ENCODE data around the gene ABHD17C.

ABHD17C gene

DNA sequence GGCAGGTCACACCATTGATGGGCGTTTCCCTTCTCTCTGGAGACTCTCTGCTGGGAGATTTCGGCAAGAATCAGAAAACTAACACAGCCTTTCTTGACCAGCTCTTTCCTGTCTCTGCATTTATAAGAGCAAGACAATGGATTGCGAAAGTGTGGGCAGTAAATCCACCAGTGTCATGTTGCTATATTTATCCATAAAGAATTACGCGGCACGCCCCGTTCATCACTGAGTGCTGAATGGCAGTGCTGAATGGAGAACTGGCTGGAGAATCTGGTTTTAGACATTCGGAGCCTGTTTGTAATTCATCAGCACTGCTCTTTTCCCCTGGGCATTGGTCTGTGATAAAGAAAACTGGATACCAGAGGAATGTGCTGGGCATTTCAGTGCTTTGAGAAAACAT, 82.0 kb downstream of the ABHD17C start:
- H3K9me3 Mint-ChIP-seq: no peaks in the 10 kb centered on the region
- H3K27ac Mint-ChIP-seq (ENCODE audit: low read depth): no peak overlapping the region
- peaks cover 2% of the 10 kb centered on the region for H3K36me3 Mint-ChIP-seq (ENCODE audit: insufficient read depth)
- no peak overlapping the region for H3K4me3 Mint-ChIP-seq
- DNase-seq (ENCODE audit: low spot score in 2 of 2): no peak
- ATAC-seq (replicated peaks; ENCODE audit: extremely low read depth, poor library complexity, severe bottlenecking): no peak
- H3K4me1 Mint-ChIP-seq: peaks cover 9% of the 10 kb centered on the region
- peaks cover 44% of the 10 kb centered on the region for H3K27me3 Mint-ChIP-seq

- no peak overlapping the region for H3K27ac Mint-ChIP-seq (ENCODE audit: low read depth)
- H3K4me3 Mint-ChIP-seq: no peak overlapping the region
- no peaks in the 10 kb centered on the region for H3K9me3 Mint-ChIP-seq
- no peak for ATAC-seq (replicated peaks; ENCODE audit: extremely low read depth, poor library complexity, severe bottlenecking)
- H3K4me1 Mint-ChIP-seq: peaks cover 9% of the 10 kb centered on the region
- peaks cover 52% of the 10 kb centered on the region for H3K27me3 Mint-ChIP-seq
- H3K36me3 Mint-ChIP-seq (ENCODE audit: insufficient read depth): peaks cover 2% of the 10 kb centered on the region
- no peak for DNase-seq (ENCODE audit: low spot score in 2 of 2)
Observed at GRCh38 chr15:80777826-80778620, 82.9 kb downstream of the ABHD17C start.

DNA sequence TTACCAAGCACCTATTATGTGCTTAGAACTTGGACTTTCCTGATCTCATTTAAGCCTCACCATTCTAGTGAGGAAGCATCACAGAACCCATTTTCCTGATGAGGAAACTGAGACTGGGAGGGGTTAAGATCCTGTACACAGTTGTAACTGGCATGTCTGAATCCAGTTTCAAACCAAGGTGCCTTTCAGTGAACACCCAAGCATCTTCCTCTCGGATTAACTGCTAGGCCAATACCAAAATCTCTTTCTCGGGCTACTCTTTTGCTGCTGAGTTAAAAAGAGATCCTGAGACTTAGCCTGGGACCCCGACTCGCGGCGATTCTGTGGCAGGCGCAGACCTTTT, 83.5 kb downstream of the ABHD17C start:
- Mint-ChIP-seq H3K4me1 (peaks cover 9% of the 10 kb centered on the region), H3K9me3 (no peaks in the 10 kb centered on the region)

DNA sequence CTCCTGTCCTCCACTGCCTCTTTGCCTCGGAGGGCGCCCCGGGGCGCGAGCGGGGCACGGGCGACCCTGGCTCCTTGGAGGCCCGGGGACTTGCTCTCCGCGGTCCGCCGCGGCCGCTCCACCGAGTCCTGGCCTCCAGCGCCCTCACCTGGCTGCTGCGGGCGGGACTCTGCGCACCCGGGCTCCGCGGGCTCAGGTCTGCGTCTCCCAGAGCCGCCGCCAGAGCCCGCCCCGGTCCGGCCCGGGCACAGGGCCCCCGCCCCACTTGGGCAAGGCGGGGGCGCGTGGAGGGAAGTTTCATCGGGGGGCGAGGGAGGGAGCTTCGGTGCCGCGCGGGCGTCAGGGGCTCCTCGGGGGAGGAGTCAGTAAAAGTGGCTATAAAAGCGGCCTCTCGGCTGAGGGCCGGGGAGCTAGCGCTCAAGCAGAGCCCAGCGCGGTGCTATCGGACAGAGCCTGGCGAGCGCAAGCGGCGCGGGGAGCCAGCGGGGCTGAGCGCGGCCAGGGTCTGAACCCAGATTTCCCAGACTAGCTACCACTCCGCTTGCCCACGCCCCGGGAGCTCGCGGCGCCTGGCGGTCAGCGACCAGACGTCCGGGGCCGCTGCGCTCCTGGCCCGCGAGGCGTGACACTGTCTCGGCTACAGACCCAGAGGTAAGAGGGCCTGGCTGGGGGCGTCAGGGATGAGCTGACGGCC, 84.0 kb downstream of the ABHD17C start, which contains the start of gene CEMIP:
CEMIP (plus strand) TSS at position 407 of the 694 bp plus-strand sequence. CDS start 94,510 bp downstream, outside the sequence.
- DNase-seq (ENCODE audit: low spot score in 2 of 2) (no peak), ATAC-seq (replicated peaks; ENCODE audit: extremely low read depth, poor library complexity, severe bottlenecking) (no peak)
- Mint-ChIP-seq H3K4me1 (peaks cover 9% of the 10 kb centered on the region), H3K36me3 (ENCODE audit: insufficient read depth) (peaks cover 2% of the 10 kb centered on the region), H3K27me3 (peaks cover 63% of the 10 kb centered on the region), H3K27ac (ENCODE audit: low read depth) (no peak within 1 kb of the TSS), H3K9me3 (no peaks in the 10 kb centered on the region), H3K4me3 (peak within 1 kb of the TSS; percentile 46)

More for the DNA sequence above, 83.5 kb downstream of the ABHD17C start:
- ATAC-seq (replicated peaks; ENCODE audit: extremely low read depth, poor library complexity, severe bottlenecking) (no peak), DNase-seq (ENCODE audit: low spot score in 2 of 2) (no peak)
- Mint-ChIP-seq H3K4me3 (no peak overlapping the region), H3K27ac (ENCODE audit: low read depth) (no peak overlapping the region), H3K36me3 (ENCODE audit: insufficient read depth) (peaks cover 2% of the 10 kb centered on the region), H3K27me3 (peaks cover 58% of the 10 kb centered on the region)

DNA sequence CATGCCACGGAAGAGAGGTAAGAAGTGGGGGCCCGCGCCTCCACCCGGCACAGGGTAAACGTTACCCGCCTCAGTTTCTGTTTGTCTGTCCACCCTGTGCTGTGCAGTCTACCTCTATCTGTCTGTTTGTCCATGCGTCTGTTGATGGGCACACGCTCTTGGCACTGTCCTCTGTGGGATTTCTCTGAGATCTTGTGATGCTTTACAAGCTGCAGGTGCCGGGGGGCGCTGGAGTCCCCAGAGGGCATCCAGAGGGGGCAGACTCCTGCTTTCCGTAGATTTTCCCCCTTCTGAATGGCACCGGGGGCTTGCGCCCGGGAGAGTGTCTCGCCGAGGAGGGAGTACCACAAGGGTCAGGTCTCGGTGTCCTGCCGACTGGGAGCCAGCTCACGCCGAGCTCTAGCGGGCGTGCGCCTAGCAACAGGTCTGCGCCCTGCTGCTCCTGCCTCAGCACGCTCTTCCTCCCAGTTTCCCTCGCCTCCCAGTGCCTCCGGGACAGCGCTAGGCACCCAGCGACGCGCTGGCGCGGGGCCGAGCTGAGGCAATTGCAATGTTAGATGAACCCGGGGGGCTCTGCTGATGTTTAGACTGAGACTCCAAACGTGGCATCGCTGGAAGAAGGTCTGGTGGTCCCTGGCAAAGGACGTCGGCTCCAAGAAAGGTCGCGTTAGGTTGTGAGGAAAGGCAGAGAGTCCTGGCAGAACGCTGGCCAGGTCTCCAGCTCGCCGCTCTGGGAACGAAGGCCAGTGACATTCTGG, 84.7 kb downstream of the ABHD17C start:
- Mint-ChIP-seq H3K27ac (ENCODE audit: low read depth) (no peak overlapping the region), H3K9me3 (no peaks in the 10 kb centered on the region), H3K36me3 (ENCODE audit: insufficient read depth) (peaks cover 2% of the 10 kb centered on the region), H3K27me3 (peaks cover 64% of the 10 kb centered on the region), H3K4me3 (peak overlapping the region; percentile 46), H3K4me1 (peaks cover 9% of the 10 kb centered on the region)
- ATAC-seq (replicated peaks; ENCODE audit: extremely low read depth, poor library complexity, severe bottlenecking) (no peak), DNase-seq (ENCODE audit: low spot score in 2 of 2) (no peak)

GRCh38 chr15:80780416-80781221, 85.5 kb downstream of the ABHD17C start:
- H3K36me3 Mint-ChIP-seq (ENCODE audit: insufficient read depth): peaks cover 2% of the 10 kb centered on the region
- peak overlapping the region; percentile 46 for H3K4me3 Mint-ChIP-seq
- peaks cover 64% of the 10 kb centered on the region for H3K27me3 Mint-ChIP-seq
- no peak for ATAC-seq (replicated peaks; ENCODE audit: extremely low read depth, poor library complexity, severe bottlenecking)
- H3K27ac Mint-ChIP-seq (ENCODE audit: low read depth): no peak overlapping the region
- H3K9me3 Mint-ChIP-seq: no peaks in the 10 kb centered on the region
- peaks cover 9% of the 10 kb centered on the region for H3K4me1 Mint-ChIP-seq
- DNase-seq (ENCODE audit: low spot score in 2 of 2): no peak

DNA sequence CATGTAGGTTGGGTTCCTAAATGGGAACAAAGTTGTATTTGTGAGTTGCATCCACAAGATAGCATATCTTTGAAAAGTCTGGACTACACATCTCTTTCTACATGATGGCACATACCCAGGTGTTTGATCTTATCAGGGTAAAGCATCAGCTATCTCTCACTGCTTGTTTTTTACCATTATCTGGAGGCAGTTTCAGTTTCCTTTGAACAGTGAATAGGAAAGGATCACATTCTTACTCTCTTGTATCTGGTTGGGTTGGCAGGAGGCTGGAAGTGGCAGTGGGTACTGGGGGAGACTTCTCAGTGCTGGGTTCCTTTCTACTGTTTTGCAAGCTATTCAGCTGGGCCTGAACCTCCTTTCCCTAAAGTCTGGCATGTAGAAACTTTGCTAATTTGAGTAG, 88.2 kb downstream of the ABHD17C start:
- H3K4me3 Mint-ChIP-seq: no peak overlapping the region
- peaks cover 5% of the 10 kb centered on the region for H3K36me3 Mint-ChIP-seq (ENCODE audit: insufficient read depth)
- H3K4me1 Mint-ChIP-seq: peaks cover 9% of the 10 kb centered on the region
- no peaks in the 10 kb centered on the region for H3K9me3 Mint-ChIP-seq
- DNase-seq (ENCODE audit: low spot score in 2 of 2) (no peak), ATAC-seq (replicated peaks; ENCODE audit: extremely low read depth, poor library complexity, severe bottlenecking) (no peak)
- peaks cover 52% of the 10 kb centered on the region for H3K27me3 Mint-ChIP-seq
- H3K27ac Mint-ChIP-seq (ENCODE audit: low read depth): no peak overlapping the region

DNA sequence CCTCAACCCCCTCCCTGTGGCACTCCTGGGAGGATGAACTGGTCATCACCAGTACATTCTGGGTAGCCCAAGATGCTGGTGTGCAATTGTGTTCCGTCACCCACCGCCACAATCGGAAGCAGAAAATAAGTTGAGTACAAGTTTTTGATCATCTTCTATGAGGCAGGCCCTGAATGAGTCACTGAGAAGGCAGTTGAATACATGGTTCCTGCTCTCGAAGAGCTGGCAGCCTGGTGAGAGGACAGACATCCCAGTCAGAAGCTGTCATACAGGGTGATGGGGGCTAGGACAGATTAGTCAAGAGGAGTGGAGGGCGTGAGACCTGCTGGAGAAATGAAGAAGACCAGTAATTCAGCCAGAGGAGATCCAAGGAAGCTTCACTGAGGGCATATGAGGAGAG, 90.2 kb downstream of the ABHD17C start:
- H3K4me1 Mint-ChIP-seq: no peaks in the 10 kb centered on the region
- peaks cover 4% of the 10 kb centered on the region for H3K36me3 Mint-ChIP-seq (ENCODE audit: insufficient read depth)
- ATAC-seq (replicated peaks; ENCODE audit: extremely low read depth, poor library complexity, severe bottlenecking) (no peak), DNase-seq (ENCODE audit: low spot score in 2 of 2) (no peak)
- H3K4me3 Mint-ChIP-seq: no peak overlapping the region
- peaks cover 54% of the 10 kb centered on the region for H3K27me3 Mint-ChIP-seq
- no peak overlapping the region for H3K27ac Mint-ChIP-seq (ENCODE audit: low read depth)
- H3K9me3 Mint-ChIP-seq: no peaks in the 10 kb centered on the region

- ATAC-seq (replicated peaks; ENCODE audit: extremely low read depth, poor library complexity, severe bottlenecking): no peak
- no peak for DNase-seq (ENCODE audit: low spot score in 2 of 2)
- Mint-ChIP-seq H3K27me3 (peaks cover 54% of the 10 kb centered on the region), H3K36me3 (ENCODE audit: insufficient read depth) (peaks cover 3% of the 10 kb centered on the region), H3K4me3 (no peak overlapping the region), H3K9me3 (no peaks in the 10 kb centered on the region), H3K4me1 (no peaks in the 10 kb centered on the region), H3K27ac (ENCODE audit: low read depth) (no peak overlapping the region)
Observed at GRCh38 chr15:80785811-80786354, 90.8 kb downstream of the ABHD17C start.

GRCh38 chr15:80787316-80787715, 92.2 kb downstream of the ABHD17C start:
- ATAC-seq (replicated peaks; ENCODE audit: extremely low read depth, poor library complexity, severe bottlenecking) (no peak), DNase-seq (ENCODE audit: low spot score in 2 of 2) (no peak)
- peaks cover 54% of the 10 kb centered on the region for H3K27me3 Mint-ChIP-seq
- no peak overlapping the region for H3K4me3 Mint-ChIP-seq
- no peaks in the 10 kb centered on the region for H3K9me3 Mint-ChIP-seq
- no peaks in the 10 kb centered on the region for H3K4me1 Mint-ChIP-seq
- H3K27ac Mint-ChIP-seq (ENCODE audit: low read depth): no peak overlapping the region
- peaks cover 3% of the 10 kb centered on the region for H3K36me3 Mint-ChIP-seq (ENCODE audit: insufficient read depth)

- no peak for DNase-seq (ENCODE audit: low spot score in 2 of 2)
- Mint-ChIP-seq H3K36me3 (ENCODE audit: insufficient read depth) (peaks cover 3% of the 10 kb centered on the region), H3K27ac (ENCODE audit: low read depth) (no peak overlapping the region), H3K9me3 (no peaks in the 10 kb centered on the region), H3K4me3 (no peak overlapping the region), H3K27me3 (peaks cover 50% of the 10 kb centered on the region), H3K4me1 (no peaks in the 10 kb centered on the region)
- ATAC-seq (replicated peaks; ENCODE audit: extremely low read depth, poor library complexity, severe bottlenecking): no peak
Observed at GRCh38 chr15:80788536-80788935, 93.4 kb downstream of the ABHD17C start.

DNA sequence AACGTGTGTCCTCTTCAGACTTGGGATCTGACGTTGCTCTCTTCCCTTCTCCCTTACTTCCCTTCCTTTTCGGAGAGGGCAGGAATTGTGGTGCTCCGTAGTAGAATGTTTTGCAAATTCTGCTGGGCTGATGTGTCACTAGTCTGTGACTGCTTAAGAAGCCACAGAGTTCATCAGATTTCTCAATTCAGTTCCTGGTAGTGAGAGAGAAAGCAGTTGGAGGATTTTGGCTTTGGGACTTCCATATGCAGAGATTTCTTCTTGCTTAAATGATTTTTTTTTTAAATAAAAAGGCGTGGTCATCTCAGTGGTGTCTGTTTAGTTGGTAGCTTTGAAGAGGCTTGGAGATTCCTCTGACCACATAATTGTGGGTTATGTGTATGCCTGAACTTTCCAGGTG, 94.2 kb downstream of the ABHD17C start:
- no peaks in the 10 kb centered on the region for H3K4me1 Mint-ChIP-seq
- peaks cover 44% of the 10 kb centered on the region for H3K27me3 Mint-ChIP-seq
- H3K4me3 Mint-ChIP-seq: no peak overlapping the region
- no peak overlapping the region for H3K27ac Mint-ChIP-seq (ENCODE audit: low read depth)
- H3K36me3 Mint-ChIP-seq (ENCODE audit: insufficient read depth): peaks cover 3% of the 10 kb centered on the region
- no peaks in the 10 kb centered on the region for H3K9me3 Mint-ChIP-seq
- ATAC-seq (replicated peaks; ENCODE audit: extremely low read depth, poor library complexity, severe bottlenecking) (no peak), DNase-seq (ENCODE audit: low spot score in 2 of 2) (no peak)

All from central memory CD8-positive, alpha-beta T cell (primary cell).